Stimulated activated CD8-positive, alpha-beta memory T cell treated with anti-CD3 and anti-CD28 coated beads, Interleukin-12 subunit alpha, Interleukin-12 subunit beta, amount 100 ng/mL, for 4 hours (primary cell): ENCODE results near the gene C16orf74.

ENCODE experiments used
- DNase-seq: peaks from one replicate; pipeline ENCODE4 v3.0.0-alpha.2; 2020; ENCODE audit warnings: low read depth

The C16orf74 gene

DNA sequence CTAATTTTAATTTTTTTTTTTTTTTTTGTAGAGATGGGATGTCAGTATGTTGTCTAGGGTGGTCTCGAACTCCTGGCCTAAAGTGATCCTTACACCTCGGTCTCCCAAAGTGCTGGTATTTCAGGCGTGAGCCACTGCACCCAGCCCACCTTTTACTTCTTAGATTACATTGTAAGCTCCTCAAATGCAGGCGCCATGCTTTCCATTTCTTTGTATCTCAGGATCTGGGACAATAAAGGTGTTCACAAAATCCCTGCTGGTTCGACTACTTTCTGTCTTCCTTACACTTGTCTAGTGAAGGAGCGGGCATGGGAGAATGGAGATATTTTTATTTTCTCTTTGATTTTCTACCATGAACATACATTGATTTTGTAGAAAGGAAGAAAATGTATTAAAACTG lies 23.2 kb upstream of the C16orf74 start:
- no peak for DNase-seq

DNA sequence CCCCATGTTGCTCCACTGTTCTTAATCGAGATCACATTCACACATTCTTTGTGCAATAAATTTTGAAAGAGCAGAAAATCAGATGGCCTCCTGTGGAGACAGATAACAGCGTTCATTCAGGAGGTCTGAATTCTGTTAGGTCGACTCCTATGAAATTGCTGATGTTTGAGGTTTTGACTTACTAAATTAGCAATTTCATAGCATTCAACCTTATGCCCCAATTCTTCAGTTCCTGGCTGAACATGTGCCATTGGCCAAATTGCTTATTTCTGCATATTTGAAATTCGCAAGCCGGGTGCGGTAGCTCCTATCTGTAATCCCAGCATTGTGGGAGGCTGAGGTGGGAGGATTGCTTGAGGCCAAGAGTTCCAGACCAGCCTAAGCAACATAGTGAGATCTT lies 22.1 kb upstream of the C16orf74 start:
- DNase-seq: no peak

DNA sequence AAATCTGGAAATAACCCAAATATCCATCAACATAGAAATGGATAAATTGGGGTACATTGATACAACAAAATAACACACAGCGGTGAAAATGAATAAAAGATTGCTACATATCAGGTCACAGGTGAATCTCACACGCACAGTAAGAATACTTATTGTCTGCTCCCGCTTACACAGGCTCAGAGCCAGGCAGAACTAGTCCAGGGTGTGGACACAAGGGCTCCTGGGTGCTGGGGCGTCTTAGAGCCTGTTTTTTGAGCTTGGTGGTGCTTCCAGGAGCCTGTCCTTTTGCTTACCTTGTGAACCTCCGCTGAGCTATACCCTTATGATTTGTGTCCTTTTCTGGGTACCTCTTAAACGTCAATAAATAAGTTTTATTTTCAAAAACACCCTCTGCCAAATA lies 19.8 kb upstream of the C16orf74 start:
- DNase-seq: no peak

DNA sequence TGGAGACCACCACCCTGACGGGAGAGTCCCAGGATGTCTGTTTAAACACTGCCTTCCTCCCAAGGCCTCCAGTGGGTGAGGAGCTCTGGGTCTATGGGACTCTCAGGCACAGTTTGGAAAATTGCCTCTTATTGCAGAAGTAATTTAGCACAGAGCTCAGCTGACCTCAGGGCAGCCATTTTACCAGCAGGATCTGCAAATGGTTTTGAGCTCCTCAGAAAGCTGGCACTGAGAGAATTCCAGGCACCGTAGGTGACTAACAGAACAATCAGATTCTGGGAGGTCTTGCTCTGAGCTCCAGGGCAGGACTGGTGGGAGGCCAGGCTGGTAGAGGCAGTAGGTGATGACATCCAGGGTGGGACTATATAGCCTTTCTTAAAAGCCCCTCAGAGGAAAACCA lies 17.3 kb upstream of the C16orf74 start:
- no peak for DNase-seq

- DNase-seq: no peak
These were observed 16.6 kb upstream of the C16orf74 start for GRCh38 chr16:85767531-85767930.

DNA sequence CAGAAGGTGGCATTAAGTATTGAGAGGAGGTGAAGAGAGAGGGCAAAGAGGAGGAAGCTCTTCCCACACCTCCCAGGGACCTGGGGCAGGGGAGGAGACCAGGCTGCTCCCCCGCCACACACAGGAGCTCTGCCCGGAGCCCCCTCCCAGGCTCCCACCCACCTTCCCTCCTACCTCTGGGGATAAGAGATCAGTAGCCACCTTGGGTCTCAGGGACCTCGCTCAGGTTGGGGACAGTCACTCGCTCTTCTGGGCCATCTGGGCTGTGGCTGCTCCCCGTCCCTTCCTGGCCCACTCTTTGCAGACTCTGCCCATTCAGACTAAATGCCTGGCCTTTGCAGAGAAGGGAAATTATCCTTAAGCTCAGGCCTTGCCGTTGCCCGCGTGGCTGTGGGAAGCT lies 14.9 kb upstream of the C16orf74 start:
- no peak for DNase-seq

- DNase-seq: no peak
These were observed 14.3 kb upstream of the C16orf74 start for GRCh38 chr16:85765211-85765610.

DNA sequence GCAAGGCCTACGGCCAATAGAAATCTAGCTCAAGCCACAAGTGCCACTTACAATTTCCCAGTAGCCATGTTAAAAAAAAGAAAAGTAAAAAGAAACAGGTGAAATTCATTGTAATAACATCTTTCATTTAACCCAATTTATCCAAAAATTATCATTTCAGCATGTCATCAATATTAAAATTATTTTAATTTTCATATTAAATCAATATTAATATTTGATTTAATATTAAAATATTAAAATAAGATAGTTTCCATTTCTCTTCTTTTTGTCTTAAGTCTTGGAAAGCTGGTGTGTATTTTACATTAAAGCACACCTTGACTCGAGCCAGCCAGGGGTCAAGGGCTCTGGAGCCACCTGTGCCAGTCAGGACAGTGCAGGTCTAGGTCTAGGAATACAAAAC lies 12.7 kb upstream of the C16orf74 start:
- DNase-seq: no peak

- DNase-seq: no peak
These were observed 12.1 kb upstream of the C16orf74 start for GRCh38 chr16:85762970-85763369.

GRCh38 chr16:85761861-85762260 lies 11.0 kb upstream of the C16orf74 start:
- no peak for DNase-seq

DNA sequence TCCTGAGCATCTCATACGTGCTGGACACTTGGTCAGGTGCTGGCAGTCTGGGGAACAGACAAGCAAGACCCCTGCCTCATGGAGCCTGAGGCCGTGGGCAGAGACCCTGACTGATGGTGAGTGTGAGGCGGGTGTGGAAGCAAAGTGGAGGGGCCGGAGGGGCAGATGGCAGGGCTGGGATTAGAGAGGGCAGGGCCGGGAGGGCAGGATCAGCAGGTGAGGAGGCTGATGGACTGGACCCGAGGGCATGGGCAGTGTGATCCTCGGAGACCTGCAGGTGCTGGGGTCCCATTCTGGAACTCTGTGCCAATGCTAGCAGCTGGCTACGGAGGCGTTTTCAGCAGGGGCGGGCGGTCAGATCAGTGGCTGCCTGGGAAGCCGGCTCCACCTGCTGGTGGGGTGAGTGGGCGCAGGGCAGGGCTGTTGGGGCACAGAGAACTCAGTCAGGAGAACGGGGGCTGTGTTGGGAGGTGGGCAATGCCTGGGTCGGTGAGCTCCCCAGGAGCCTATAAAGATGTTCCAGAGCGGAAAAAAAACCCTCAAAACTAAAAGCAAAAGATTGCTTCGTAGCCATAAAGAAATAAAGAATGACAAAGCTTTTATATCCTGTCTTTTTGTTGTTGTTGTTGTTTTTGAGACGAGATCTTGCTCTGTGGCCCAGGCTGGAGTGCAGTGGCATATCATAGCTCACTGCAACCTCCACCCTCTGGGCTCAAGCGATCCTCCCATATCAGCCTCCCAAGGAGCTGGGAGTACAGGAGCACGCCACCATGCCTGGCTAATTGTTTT lies 8.9 kb upstream of the C16orf74 start:
- no peak for DNase-seq

GRCh38 chr16:85759136-85759535 lies 8.2 kb upstream of the C16orf74 start:
- DNase-seq: no peak

DNA sequence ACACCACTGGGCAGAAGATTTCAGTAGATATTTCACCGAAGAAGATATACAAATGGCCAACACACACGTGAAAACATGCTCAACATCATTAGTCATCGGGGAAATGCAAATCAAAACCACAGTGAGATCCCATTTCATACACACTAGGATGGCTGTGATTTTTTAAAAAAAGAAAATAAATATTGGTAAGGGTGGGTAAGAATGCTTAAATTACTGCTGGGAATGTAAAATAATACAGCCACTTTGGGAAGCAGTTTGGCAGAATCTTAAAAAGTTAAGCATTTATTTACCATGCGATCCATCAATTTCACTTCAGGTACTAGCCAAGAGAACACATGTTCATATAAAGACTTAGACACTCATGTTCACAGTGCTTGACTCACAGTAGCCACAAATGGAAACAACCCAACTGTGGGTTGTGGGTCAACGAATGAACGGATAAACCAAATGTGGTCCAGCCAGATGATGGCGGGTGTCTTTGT lies 6.5 kb upstream of the C16orf74 start:
- no peak for DNase-seq

DNA sequence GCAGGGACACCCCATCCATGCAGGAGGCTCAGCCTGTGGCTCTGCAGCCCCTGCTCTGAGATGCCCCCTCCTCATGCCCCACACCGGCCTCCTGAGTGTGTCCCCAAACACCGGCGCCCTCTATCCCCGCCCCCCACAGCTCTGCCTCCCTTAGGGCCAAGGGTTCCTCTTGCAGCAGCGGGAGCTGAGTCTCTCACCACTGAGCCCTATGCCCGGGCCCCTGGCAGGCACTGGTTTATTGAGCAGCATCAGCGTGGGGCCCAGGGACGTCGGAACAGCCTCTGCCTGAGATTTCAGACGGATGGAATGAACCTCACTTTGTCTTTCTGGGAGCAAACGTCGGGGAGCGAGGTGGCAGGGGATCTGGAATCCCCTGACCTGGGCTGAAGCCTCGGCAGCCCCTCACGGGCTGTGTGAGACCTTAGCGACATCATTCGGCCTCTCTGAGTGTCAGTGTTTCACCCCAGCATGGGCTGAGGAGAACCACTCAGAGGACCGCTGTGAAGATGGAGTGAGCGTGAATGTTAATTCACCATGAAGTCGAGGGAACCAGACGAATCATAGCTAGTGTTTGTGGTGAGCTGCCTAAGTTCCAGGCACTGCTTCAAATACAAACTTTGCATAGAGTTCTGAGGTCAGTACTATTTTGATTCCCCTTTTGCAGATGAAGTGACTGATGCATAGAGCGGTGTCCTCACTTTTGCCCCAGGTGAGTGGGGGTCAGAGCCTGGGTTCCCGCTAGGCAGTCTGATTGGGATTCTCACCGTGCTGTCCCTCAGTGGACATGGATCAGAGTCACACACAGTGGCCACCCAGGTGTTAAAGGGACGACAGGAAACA lies 5.3 kb upstream of the C16orf74 start:
- DNase-seq: no peak

DNA sequence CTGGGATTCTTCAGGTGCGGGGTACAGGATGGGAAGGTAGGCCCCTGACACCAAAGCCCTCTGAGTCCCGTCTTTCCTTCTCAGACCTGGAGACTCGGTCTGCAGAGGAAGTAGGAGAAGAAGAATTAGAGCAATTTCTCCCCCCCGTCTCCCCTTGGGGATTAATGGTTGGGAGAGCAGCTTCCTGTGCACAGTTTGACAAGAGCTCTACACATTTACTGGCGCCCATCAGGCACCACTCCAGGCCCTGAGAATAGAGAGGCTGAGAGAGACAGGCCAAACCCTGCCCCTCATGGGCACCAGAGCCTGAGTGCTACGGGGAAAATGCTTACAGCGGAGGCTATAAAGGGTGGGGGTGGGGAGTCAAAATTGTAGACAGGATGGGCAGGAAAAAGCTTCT lies 3.5 kb upstream of the C16orf74 start:
- DNase-seq: no peak

DNA sequence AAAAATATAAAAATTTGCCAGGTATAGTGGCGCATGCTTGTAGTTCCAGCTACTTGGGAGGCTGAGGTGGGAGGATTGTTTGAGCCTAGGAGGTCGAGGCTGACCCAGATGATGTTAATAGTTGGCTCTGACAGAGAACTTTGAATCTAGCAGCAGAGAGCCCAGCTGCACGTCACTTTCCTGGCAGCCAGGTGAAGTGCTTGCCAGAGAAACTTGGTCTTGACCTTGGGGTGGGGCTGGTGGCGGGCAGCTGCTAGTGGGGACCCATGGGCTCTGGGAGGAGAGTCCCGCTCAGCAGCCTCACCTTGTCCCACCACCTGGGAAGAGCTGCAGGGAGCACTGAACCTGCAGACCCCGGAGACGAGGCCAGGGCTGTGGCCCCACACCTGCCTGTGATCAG lies 3.1 kb upstream of the C16orf74 start:
- no peak for DNase-seq

DNA sequence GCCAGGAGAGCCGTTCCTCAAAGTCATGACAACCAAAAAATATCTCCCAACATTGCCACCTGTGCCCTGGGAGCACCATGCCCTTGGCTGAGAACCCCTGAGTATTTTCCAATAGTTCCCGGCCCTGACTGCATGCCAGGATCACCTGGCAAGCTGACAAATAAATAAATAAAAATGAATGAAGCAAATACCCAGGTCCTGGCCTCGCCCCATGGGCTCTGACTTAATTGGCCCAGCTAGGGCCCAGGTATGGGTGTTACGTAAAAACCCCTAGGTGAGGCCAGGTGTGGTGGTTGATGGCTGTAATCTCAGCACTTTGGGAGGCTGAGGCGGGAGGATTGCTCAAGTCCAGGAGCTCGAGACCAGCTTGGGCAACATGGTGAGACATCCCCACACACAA lies 2.7 kb upstream of the C16orf74 start:
- DNase-seq: no peak

DNA sequence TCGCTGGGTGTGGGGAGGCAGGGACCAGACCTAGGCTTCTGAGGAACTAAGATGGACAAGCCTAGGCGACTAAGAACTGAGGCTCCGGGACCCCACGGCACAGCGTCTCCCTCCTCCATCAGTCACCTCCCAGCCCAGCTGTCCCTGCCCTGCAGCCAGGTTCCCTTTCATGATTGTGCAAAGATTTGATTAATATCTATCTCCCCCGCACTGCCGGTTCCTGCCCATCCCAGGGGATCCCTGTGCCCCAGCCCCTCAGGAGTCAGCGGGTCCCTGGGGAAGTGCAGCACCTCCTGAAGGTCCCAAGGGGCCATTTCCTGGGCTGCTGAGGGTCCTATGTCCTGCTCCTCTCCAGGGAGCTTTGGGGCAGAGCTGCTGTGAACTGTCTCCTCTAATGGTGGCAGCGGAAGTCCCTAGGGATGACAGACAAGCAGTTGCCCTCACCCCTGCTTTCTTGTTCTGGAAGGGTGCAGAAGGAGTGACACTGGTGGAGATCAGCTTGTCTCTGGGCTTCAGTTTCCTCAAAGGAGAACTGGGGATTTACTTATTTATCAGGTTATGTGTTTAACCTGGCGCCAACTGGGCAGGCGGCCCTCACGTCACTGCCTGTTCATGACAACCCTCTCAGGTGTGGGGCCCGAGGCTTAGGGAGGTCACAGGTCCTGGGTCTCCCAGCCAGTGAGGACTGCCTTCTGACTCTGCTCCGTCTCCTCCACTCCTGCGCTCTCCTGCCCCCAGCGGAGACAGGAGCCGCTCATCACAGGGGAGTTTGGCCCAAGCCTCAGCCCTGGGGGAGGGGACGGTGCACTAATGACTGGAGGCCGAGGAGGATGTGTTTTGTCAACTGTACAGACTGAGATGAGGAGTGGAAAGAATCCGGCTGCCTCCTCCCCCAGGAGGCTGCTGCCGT lies 1.9 kb upstream of the C16orf74 start:
- DNase-seq: no peak

GRCh38 chr16:85751698-85752501 lies 1.0 kb upstream of the C16orf74 start:
- no peak for DNase-seq

GRCh38 chr16:85750146-85750826 lies 610 bp downstream of the C16orf74 start:
- DNase-seq: no peak

DNA sequence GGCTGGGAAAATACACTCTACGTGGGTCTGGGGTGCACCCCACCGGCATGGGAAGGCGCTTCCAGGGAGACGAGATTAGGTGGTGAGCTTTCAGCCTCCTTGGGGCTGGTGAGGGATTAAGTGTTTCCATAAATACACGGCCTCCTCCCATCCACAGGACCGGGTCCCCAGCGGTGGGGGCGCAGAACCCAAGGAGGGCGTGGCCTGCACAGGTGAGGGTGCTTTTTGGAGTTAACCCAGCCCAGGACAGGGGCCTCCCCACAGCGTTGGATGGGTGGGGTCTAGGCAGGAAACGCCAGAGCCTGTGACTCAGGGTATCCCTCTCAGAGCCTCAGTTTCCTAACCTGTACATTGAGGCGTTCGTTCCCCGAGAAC lies 1.1 kb downstream of the C16orf74 start:
- DNase-seq: no peak
